HL-60/S4 treated with phorbol 12-myristate 13-acetate at 8.2 ng/mL for 4 days and 3 days (cell line): Measurements from ENCODE around the gene CRIM1.

ENCODE experiments used
- in situ Hi-C: fragments of 300-500 bp; cut with MboI; formaldehyde crosslinking; loops from 2 replicates; pipeline ENCODE4 v1.15.0; 2022; ENCODE audit warnings: low sequenced_read_pairs

Gene CRIM1

GRCh38 chr2:36351291-36351690, 4.3 kb upstream of the CRIM1 start:
- in situ Hi-C loops = loop anchor here (25.0 kb wide), 2 partner anchors 311 to 436 kb away; no protein-coding TSS in a partner anchor

- in situ Hi-C loops = loop anchor here (25.0 kb wide), 2 partner anchors 310 to 435 kb away; no protein-coding TSS in a partner anchor
Observed at GRCh38 chr2:36351736-36352349, 3.7 kb upstream of the CRIM1 start.

- in situ Hi-C loops = loop anchor here (25.0 kb wide), 2 partner anchors 310 to 435 kb away; no protein-coding TSS in a partner anchor
Observed at GRCh38 chr2:36352701-36353100, 2.9 kb upstream of the CRIM1 start.

- in situ Hi-C loops = loop anchor here (25.0 kb wide), 2 partner anchors 308 to 433 kb away; no protein-coding TSS in a partner anchor
Observed at GRCh38 chr2:36354811-36355150, 797 bp upstream of the CRIM1 start.

- in situ Hi-C loops = loop anchor here (25.0 kb wide), 2 partner anchors 306 to 431 kb away; no protein-coding TSS in a partner anchor
Observed at GRCh38 chr2:36355890-36356297, 316 bp downstream of the CRIM1 start.

- in situ Hi-C loops = loop anchor here (25.0 kb wide), 2 partner anchors 306 to 431 kb away; no protein-coding TSS in a partner anchor
Observed at GRCh38 chr2:36356298-36356989, 866 bp downstream of the CRIM1 start.

GRCh38 chr2:36356990-36357846, 1.6 kb downstream of the CRIM1 start:
- in situ Hi-C loops = loop anchor here (25.0 kb wide), 2 partner anchors 305 to 430 kb away; no protein-coding TSS in a partner anchor

- in situ Hi-C loops = loop anchor here (25.0 kb wide), 2 partner anchors 304 to 429 kb away; no protein-coding TSS in a partner anchor
Observed at GRCh38 chr2:36357847-36358659, 2.5 kb downstream of the CRIM1 start.

- in situ Hi-C loops = loop anchor here (25.0 kb wide), 2 partner anchors 303 to 428 kb away; no protein-coding TSS in a partner anchor
Observed at GRCh38 chr2:36359067-36359466, 3.5 kb downstream of the CRIM1 start.

GRCh38 chr2:36360063-36360462, 4.5 kb downstream of the CRIM1 start:
- in situ Hi-C loops = loop anchor here (25.0 kb wide), 2 partner anchors 302 to 427 kb away; no protein-coding TSS in a partner anchor

- in situ Hi-C loops = loop anchor here (25.0 kb wide), 2 partner anchors 301 to 426 kb away; no protein-coding TSS in a partner anchor
Observed at GRCh38 chr2:36360834-36361233, 5.3 kb downstream of the CRIM1 start.

- in situ Hi-C loops = loop anchor here (25.0 kb wide), 2 partner anchors 301 to 426 kb away; no protein-coding TSS in a partner anchor
Observed at GRCh38 chr2:36361396-36361795, 5.8 kb downstream of the CRIM1 start.

- in situ Hi-C loops = loop anchor here (25.0 kb wide), 2 partner anchors 300 to 425 kb away; no protein-coding TSS in a partner anchor
Observed at GRCh38 chr2:36362291-36362690, 6.7 kb downstream of the CRIM1 start.

GRCh38 chr2:36363085-36363484, 7.5 kb downstream of the CRIM1 start:
- in situ Hi-C loops = loop anchor here (25.0 kb wide), 2 partner anchors 299 to 424 kb away; no protein-coding TSS in a partner anchor

- in situ Hi-C loops = loop anchor here (25.0 kb wide), 2 partner anchors 296 to 421 kb away; no protein-coding TSS in a partner anchor
Observed at GRCh38 chr2:36366491-36367120, 11.0 kb downstream of the CRIM1 start.

- in situ Hi-C loops = loop anchor here (25.0 kb wide), 2 partner anchors 295 to 420 kb away; no protein-coding TSS in a partner anchor
Observed at GRCh38 chr2:36367486-36367885, 11.9 kb downstream of the CRIM1 start.

GRCh38 chr2:36367895-36368353, 12.3 kb downstream of the CRIM1 start:
- in situ Hi-C loops = loop anchor here (25.0 kb wide), 2 partner anchors 294 to 419 kb away; no protein-coding TSS in a partner anchor

GRCh38 chr2:36368438-36368837, 12.9 kb downstream of the CRIM1 start:
- in situ Hi-C loops = loop anchor here (25.0 kb wide), 2 partner anchors 294 to 419 kb away; no protein-coding TSS in a partner anchor

- in situ Hi-C loops = loop anchor here (25.0 kb wide), 2 partner anchors 293 to 418 kb away; no protein-coding TSS in a partner anchor
Observed at GRCh38 chr2:36369163-36369562, 13.6 kb downstream of the CRIM1 start.
